ENCODE results near the gene GPR55. TPM values are rescaled to one million over a fixed set of nuclear protein-coding genes. Genes with fewer than 3 reads are reported as not detected.

GPR55 gene
- total RNA-seq, 2 donors from 2014 or later = not detected

DNA sequence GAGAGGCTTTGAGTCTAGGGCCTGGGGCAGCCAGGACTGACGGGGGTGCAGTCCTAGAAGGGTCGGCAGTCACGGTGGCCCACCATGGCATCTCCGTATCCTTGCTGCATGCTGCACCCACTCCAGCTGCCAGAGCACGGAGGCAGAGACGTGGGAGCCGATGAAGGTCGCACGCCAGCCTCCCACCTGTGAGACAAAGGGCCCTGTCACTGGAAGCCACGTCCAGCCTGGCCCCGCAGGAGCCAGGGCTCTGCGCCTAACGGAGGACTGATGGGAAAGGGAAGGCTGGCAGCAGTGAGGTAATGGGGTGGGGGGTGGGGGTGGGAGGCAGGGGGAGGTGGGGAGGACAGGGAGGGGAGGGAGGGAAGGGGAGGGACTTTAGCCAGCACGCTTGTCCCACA lies 38.4 kb downstream of the GPR55 start:
- 50 to 57% methylated on average over 10 to 14 of the region's 14 CpGs for WGBS, 2 donors
- intact Hi-C loops (cut with DNase I) = no loop called here
- H3K27ac ChIP-seq = no peak overlapping the region
- no peaks in the 10 kb centered on the region for H3K4me1 ChIP-seq
- H3K27me3 ChIP-seq = no peaks in the 10 kb centered on the region
- DNase-seq = no peak
- no peak overlapping the region for H3K4me3 ChIP-seq
- no peaks in the 10 kb centered on the region for H3K9me3 ChIP-seq
- no peaks in the 10 kb centered on the region for H3K36me3 ChIP-seq (replicated peaks in 1 of 2; ENCODE audit: insufficient read depth in 1 of 2, low read depth in 2 of 2)
- no peak for TF ChIP-seq POLR2A (IDR thresholded peaks at IDR 0.05)
- TF ChIP-seq, protein P1, sequence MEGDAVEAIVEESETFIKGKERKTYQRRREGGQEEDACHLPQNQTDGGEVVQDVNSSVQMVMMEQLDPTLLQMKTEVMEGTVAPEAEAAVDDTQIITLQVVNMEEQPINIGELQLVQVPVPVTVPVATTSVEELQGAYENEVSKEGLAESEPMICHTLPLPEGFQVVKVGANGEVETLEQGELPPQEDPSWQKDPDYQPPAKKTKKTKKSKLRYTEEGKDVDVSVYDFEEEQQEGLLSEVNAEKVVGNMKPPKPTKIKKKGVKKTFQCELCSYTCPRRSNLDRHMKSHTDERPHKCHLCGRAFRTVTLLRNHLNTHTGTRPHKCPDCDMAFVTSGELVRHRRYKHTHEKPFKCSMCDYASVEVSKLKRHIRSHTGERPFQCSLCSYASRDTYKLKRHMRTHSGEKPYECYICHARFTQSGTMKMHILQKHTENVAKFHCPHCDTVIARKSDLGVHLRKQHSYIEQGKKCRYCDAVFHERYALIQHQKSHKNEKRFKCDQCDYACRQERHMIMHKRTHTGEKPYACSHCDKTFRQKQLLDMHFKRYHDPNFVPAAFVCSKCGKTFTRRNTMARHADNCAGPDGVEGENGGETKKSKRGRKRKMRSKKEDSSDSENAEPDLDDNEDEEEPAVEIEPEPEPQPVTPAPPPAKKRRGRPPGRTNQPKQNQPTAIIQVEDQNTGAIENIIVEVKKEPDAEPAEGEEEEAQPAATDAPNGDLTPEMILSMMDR (IDR thresholded peaks at IDR 0.05) = no peak
- ATAC-seq = no peak

DNA sequence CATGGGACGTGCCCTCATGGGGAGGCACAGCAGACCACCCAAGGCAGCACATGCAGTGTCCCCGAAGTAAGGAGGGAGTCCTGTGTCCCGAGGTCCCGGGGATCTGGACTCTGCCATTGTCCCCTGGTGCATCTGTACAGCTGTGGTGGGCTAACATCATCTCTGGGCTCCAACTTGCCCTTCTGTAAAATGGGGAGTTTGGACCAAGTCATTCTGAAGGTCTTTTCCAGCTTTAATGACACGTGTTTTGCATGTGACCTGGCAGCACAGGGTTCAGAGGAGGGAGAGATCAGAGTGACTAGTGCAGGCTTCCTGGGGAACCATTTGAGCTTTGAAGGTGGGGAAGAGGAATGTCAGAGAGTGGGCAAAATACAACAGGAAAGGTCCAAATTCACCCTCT lies 38.8 kb downstream of the GPR55 start:
- Histone ChIP-seq H3K27ac (no peak overlapping the region), H3K4me1 (no peaks in the 10 kb centered on the region), H3K27me3 (no peaks in the 10 kb centered on the region), H3K36me3 (replicated peaks in 1 of 2; ENCODE audit: insufficient read depth in 1 of 2, low read depth in 2 of 2) (no peaks in the 10 kb centered on the region), H3K9me3 (no peaks in the 10 kb centered on the region), H3K4me3 (no peak overlapping the region)
- intact Hi-C loops (cut with DNase I) = no loop called here
- TF ChIP-seq POLR2A (IDR thresholded peaks at IDR 0.05) = no peak
- TF ChIP-seq, protein P1 (IDR thresholded peaks at IDR 0.05) = no peak
- DNase-seq = no peak
- 67 to 68% methylated on average over 1 to 5 of the region's 5 CpGs for WGBS, 2 donors
- no peak for ATAC-seq

DNA sequence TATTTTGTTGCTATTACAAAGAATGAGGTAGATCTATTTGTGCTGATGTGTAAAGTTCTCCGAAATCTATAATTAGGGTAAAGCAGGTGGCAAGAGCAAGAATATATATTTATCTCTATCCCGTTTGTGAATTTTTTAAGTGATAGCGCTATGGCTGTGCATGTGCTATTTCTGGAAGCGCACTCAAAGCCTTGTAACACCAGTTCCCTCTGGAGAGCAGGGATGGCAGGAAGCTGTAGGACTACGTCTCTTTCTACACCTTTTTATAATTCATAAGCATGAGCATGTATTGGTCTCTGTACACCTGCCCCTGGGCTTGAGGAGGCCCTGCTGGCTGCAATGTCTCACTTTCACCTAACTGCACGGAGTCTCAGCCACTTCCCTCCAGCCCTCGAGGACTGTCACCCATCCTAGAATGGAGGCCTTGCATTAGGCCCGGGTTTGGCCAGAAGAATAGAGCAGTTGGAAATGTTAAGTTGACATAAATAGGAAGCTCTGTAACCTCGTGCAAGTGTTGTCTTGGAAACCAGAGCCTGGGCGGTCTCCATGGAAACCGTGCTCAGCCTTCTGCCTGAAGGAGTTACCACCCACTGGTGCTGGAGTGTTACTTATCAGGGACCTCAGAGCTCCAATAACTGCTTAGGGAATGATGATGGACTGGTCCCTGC lies 39.4 kb downstream of the GPR55 start:
- no peak overlapping the region for H3K4me3 ChIP-seq
- WGBS, 2 donors = 63 to 71% methylated on average over 8 to 11 of the region's 11 CpGs
- TF ChIP-seq, protein P1 (IDR thresholded peaks at IDR 0.05) = no peak
- peak in 3 of 4 donors; percentile 34 to 60 (median 41) for DNase-seq
- H3K9me3 ChIP-seq = no peaks in the 10 kb centered on the region
- no peaks in the 10 kb centered on the region for H3K27me3 ChIP-seq
- H3K4me1 ChIP-seq = no peaks in the 10 kb centered on the region
- no peaks in the 10 kb centered on the region for H3K36me3 ChIP-seq (replicated peaks in 1 of 2; ENCODE audit: insufficient read depth in 1 of 2, low read depth in 2 of 2)
- intact Hi-C loops (cut with DNase I) = no loop called here
- no peak overlapping the region for H3K27ac ChIP-seq
- ATAC-seq = no peak

DNA sequence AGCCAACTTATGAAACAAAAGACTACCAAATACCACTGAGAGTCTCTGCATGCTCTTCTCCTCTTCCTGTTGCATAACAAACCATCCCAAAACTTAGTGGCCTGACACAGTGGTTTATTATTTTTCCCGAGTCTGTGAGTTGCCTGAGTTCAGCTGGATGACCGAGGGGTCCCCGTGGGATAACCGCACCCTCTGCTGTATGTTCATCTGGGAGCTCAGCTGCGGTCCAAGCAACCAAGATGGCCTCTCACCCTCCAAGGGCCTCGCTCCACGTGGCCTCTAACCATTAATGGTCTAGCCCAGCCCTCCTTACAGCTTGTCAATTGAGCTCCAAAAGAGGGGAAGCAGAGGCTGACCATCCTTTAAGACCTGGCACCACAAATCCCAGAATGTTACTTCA lies 43.2 kb downstream of the GPR55 start:
- intact Hi-C loops (cut with DNase I) = no loop called here
- no peaks in the 10 kb centered on the region for H3K4me1 ChIP-seq
- H3K4me3 ChIP-seq = no peak overlapping the region
- H3K27ac ChIP-seq = no peak overlapping the region
- ATAC-seq (no peak), DNase-seq (no peak)
- H3K9me3 ChIP-seq = no peaks in the 10 kb centered on the region
- TF ChIP-seq POLR2A (IDR thresholded peaks at IDR 0.05) = no peak
- TF ChIP-seq, protein P1 (IDR thresholded peaks at IDR 0.05) = no peak
- no peaks in the 10 kb centered on the region for H3K27me3 ChIP-seq
- H3K36me3 ChIP-seq (replicated peaks in 1 of 2; ENCODE audit: insufficient read depth in 1 of 2, low read depth in 2 of 2) = peaks cover 0 to under 1% of the 10 kb centered on the region in 2 donors
- WGBS, 2 donors = 72 to 83% methylated on average over 7 of the region's 7 CpGs

DNA sequence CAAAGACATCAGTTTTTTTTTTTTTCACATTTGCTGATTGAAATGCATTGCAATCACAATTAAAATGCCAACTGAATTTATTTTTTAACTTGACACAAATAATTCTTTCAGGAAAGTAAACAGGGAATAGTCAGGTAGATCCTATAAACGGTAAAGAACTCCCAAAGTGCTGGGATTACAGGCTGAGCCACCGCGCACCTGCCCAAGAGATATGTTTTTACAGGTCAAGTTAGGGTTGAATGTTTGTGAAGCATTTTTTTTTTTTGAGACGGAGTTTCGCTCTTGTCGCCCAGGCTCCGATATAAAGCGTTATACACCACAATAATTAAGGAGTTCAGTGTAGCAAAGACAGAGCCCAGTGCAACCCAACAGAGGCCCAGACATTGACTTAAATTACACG lies 45.2 kb downstream of the GPR55 start:
- WGBS, 2 donors = 85 to 95% methylated on average over 9 of the region's 9 CpGs
- intact Hi-C loops (cut with DNase I) = no loop called here
- peaks cover 0 to 2% of the 10 kb centered on the region in 2 donors for H3K36me3 ChIP-seq (replicated peaks in 1 of 2; ENCODE audit: insufficient read depth in 1 of 2, low read depth in 2 of 2)
- H3K4me3 ChIP-seq = no peak overlapping the region
- no peaks in the 10 kb centered on the region for H3K9me3 ChIP-seq
- no peak for ATAC-seq
- no peak overlapping the region for H3K27ac ChIP-seq
- TF ChIP-seq POLR2A (IDR thresholded peaks at IDR 0.05) = no peak
- TF ChIP-seq, protein P1 (IDR thresholded peaks at IDR 0.05) = no peak
- no peaks in the 10 kb centered on the region for H3K27me3 ChIP-seq
- no peaks in the 10 kb centered on the region for H3K4me1 ChIP-seq
- DNase-seq = no peak
